Activated effector memory CD4-positive, alpha-beta T cell treated with anti-CD3 and anti-CD28 coated beads, Interleukin-2, amount 50 U/mL, for 16 hours (primary cell): ENCODE results near the gene ZNF408.

Experiments
- DNase-seq: peaks from one replicate; pipeline ENCODE4 v3.0.0-alpha.2; 2020

Gene ZNF408

GRCh38 chr11:46729110-46730027 lies 28.5 kb downstream of the ZNF408 start:
- DNase-seq, result peak; percentile 13

- no peak for DNase-seq
Measured at GRCh38 chr11:46731545-46731944, 30.7 kb downstream of the ZNF408 start.

- DNase-seq, result peak; percentile 6
Measured at GRCh38 chr11:46733234-46733633, 32.4 kb downstream of the ZNF408 start.

GRCh38 chr11:46736146-46736545 lies 35.3 kb downstream of the ZNF408 start:
- no peak for DNase-seq

- no peak for DNase-seq
Measured at GRCh38 chr11:46736615-46737014, 35.8 kb downstream of the ZNF408 start.

- no peak for DNase-seq
Measured at GRCh38 chr11:46737699-46738098, 36.9 kb downstream of the ZNF408 start.

- DNase-seq, result peak; percentile 19
Measured at GRCh38 chr11:46738887-46739286, 38.1 kb downstream of the ZNF408 start.

- DNase-seq, result no peak
Measured at GRCh38 chr11:46741600-46742484, 41.0 kb downstream of the ZNF408 start.

- DNase-seq, result no peak
Measured at GRCh38 chr11:46743043-46743442, 42.2 kb downstream of the ZNF408 start.

GRCh38 chr11:46743693-46744339 lies 43.0 kb downstream of the ZNF408 start:
- DNase-seq, result no peak

GRCh38 chr11:46745328-46745727 lies 44.5 kb downstream of the ZNF408 start:
- no peak for DNase-seq

GRCh38 chr11:46745995-46746394 lies 45.2 kb downstream of the ZNF408 start:
- no peak for DNase-seq

- no peak for DNase-seq
Measured at GRCh38 chr11:46747150-46747549, 46.3 kb downstream of the ZNF408 start.
